Tongue (tissue), 2 donors: Measurements from ENCODE around the gene OR2T27. TPM values are rescaled to one million over a fixed set of nuclear protein-coding genes. Genes with fewer than 3 reads are reported as not detected.
"Not testable (repeated sequence)": the region's sequence is repeated elsewhere in the genome, so short reads cannot be mapped to it uniquely, and the experiment has no call there.

Experiments
- DNase-seq: peaks from one replicate; pipeline ENCODE4 v3.0.0-alpha.2; 2015
- total RNA-seq: library from RNA; depleted of rRNA; stranded (reverse); fragments of >200 nt; gene quantifications from one replicate; pipeline ENCODE4 v1.2.3, GENCODE V29; 2014

The OR2T27 gene, protein sequence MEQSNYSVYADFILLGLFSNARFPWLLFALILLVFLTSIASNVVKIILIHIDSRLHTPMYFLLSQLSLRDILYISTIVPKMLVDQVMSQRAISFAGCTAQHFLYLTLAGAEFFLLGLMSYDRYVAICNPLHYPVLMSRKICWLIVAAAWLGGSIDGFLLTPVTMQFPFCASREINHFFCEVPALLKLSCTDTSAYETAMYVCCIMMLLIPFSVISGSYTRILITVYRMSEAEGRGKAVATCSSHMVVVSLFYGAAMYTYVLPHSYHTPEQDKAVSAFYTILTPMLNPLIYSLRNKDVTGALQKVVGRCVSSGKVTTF
- not detected for total RNA-seq

DNA sequence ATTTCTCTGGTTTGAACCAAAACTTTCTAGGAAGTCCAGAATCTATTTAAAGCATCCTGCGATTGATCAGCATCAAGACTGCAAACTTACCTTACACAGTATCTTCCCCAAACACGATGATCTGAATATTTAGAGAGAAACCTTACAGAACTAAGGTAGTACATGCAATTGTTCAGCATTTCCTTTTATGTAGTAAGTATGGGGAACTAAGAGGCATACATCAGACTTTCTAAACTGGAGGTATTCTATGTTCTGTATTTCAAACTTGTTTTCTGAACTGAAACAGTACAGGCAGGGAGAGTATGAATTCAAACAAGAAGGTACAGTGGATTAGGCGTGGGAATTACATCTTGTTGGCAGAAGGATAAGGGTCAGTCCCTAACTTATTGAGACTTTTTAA is at the start of gene OR2T27:
Gene OR2T27, minus strand, starts transcription at position 175 of the 400 bp plus-strand sequence. CDS start 4,644 bp downstream, outside the sequence.
- DNase-seq, result not testable (repeated sequence)

GRCh38 chr1:248704606-248705005 is 49.3 kb upstream of the OR2T27 start:
- no peak for DNase-seq

- no peak for DNase-seq
Measured at GRCh38 chr1:248703674-248704073, 48.3 kb upstream of the OR2T27 start.

- no peak for DNase-seq
Measured at GRCh38 chr1:248702714-248703113, 47.4 kb upstream of the OR2T27 start, which contains the start of gene OR14I1. OR14I1 (minus strand) TSS chr1:248702766.

- no peak for DNase-seq
Measured at GRCh38 chr1:248699099-248699498, 43.8 kb upstream of the OR2T27 start.

GRCh38 chr1:248697907-248698306 is 42.6 kb upstream of the OR2T27 start:
- no peak for DNase-seq

GRCh38 chr1:248696774-248697173 is 41.4 kb upstream of the OR2T27 start:
- DNase-seq, result no peak

DNA sequence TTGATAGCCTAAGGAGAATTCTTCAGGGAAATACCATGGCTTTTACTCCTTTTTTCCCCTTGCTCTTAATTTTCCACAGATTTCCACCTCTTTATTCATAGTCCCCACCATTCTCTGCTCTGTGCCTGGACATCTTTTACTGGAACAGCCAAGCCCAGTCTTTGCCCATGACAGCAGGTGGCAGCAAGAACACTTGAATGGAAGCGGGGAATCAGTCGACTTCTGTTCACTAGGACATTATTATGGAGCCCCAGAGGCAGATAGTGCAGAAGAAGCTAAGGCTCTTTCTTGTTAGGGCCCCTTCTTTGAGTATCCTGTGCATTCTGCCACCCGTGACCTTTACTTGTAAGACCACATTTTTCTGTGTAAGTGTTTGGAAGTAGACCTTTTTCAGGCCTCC is 40.9 kb upstream of the OR2T27 start:
- DNase-seq, result no peak

DNA sequence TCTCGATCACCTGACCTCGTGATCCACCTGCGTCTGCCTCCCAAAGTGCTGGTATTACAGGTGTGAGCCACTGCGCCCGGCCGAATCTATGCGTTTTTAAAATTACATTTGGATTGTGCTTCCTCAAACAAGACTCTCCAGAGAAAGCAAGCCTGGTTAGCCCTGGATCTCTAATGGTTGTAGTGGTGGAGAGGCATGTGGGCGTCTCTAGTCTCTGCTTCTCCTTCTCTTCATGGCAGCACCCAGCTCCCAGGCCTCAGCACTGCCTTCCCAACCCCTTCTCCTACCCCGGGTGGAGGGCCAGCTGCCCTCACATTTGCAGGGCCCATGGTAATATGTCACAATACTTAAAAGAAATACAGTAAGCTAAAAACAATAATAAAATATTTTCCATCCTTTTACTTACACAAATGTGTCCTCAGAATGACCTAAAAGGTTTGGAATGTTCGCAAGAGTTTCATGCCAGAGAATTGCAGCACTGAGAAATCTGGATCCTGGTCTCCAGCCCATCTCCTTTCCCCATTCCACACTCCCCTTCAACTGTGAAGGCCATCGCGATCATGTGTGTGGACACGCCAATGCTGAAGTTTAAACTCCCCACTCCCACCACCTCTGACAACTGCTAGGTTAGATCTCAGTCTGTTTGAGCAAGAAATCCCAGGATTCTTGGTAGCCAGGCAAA is 40.3 kb upstream of the OR2T27 start:
- no peak for DNase-seq

- no peak for DNase-seq
Measured at GRCh38 chr1:248691567-248692155, 36.3 kb upstream of the OR2T27 start.

- DNase-seq, result no peak
Measured at GRCh38 chr1:248688527-248689298, 33.4 kb upstream of the OR2T27 start.

DNA sequence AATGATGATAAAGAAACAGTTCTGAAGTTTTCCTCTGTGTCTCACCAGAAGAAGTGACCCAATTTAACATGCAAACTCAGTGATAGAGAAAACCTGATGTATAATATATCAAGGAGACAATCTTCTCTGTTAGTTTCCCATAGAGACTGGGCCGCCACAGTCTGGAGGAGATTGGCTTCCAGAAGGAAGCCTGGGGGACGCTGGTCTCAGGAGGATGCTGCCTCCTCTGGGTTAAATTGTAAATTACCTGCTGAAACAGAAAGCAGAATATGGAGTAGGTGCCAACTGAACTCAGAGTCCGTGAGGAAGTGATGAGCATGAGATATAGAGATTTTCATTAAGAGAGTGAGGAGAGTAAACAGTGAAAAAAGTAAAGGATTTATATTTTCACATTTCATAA is 31.5 kb upstream of the OR2T27 start:
- no peak for DNase-seq

DNA sequence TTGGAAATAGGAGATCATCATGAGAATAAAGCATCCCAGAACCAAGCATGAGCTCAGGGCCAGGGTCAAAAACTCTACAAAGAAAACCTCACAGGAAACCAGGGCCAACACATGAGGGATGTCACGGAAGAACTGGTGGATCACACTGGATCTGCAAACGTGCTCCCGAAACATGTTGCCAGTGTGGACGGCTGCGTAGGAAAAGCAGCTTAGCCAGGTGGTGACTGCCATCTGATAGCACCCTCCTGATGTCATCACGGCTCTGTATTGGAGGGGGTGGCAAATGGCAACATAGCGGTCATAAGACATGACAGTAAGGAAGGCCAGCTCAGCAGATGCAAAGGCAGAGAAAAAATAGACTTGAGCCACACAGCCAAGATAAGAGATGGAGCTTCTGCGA is 26.3 kb upstream of the OR2T27 start:
- no peak for DNase-seq

- DNase-seq, result no peak
Measured at GRCh38 chr1:248670003-248670402, 14.7 kb upstream of the OR2T27 start.

DNA sequence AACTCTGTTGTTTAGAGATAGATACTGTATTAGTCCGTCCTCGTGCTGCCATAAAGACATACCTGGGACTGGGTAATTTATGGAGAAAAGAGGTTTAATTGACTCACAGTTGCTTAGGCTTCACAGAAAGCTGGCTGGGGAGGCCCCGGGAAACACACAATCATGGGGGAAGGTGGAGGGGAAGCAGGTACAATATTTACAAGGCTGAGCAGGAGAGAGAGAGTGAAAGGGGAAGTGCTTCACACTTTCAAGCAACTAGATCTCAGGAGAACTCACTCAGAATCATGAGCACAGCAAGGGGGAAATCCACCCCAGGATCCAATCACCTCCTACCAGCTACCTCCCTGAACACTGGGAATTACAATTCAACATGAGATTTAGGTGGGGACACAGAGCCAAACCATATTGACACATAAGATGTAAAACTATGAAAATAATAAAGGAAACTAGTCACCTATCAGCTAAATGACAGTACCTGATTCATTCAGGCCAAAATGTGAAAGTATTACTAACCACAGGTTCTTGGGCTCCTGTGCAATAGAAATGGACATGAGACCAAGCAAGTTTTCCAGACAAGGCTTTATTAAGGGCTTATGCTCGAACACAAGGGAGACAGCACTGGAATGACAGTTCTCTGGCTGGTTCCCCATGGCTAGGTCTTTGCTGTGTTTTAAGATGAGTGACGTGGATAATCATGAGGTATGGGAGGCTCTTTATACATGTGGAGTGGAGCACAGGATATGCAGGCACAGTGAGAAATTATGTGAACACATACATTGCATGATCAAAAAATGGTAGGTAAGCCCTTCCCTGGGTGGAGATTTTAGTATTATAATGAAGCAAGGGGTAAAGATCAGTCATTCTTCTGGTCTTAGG is 8.4 kb upstream of the OR2T27 start:
- not testable (repeated sequence) for DNase-seq

DNA sequence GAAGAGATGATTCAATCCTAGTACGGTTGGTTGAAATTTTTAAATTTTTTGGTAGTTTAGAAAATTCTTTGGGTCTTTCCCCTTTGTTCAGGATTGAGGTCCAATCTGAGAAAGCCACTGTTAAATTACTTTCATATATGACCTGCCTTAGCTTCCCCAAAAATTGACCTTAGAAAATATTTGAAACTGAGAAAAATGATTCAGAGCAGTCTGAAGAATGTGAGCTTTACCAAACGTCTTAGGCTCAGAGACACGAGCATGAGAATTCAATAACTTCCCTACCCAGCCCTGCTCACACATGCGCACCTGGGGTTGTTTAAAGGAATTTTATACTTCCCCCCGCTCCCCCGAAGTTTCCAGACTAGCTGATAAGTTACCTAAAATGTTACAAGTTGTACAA is 1.5 kb upstream of the OR2T27 start:
- not testable (repeated sequence) for DNase-seq

- not testable (repeated sequence) for DNase-seq
Measured at GRCh38 chr1:248648770-248649536, 6.4 kb downstream of the OR2T27 start.

DNA sequence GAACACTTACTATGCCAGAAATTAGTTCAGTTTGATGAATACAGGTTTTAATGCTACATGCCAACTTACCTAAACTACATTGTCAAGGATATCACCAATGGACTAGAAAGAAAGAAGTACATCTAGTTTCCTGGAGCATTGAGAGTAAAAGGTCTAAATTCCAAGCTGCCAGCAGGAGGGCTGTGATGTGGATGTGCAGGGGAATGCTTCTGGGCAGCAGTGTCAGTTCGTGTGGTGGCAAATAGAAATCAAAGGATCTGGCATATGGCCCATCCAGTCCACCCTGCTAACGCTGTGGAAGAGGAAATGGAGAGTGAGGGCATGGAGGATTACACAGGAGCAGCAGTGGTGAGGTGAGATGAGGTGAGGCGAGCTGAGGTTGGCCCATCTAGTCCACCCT is 10.2 kb downstream of the OR2T27 start, which contains the start of gene OR2T35:
Gene OR2T35, minus strand, starts transcription at position 101 of the 400 bp plus-strand sequence. CDS start 6,020 bp downstream, outside the sequence.
- DNase-seq, result not testable (repeated sequence)

DNA sequence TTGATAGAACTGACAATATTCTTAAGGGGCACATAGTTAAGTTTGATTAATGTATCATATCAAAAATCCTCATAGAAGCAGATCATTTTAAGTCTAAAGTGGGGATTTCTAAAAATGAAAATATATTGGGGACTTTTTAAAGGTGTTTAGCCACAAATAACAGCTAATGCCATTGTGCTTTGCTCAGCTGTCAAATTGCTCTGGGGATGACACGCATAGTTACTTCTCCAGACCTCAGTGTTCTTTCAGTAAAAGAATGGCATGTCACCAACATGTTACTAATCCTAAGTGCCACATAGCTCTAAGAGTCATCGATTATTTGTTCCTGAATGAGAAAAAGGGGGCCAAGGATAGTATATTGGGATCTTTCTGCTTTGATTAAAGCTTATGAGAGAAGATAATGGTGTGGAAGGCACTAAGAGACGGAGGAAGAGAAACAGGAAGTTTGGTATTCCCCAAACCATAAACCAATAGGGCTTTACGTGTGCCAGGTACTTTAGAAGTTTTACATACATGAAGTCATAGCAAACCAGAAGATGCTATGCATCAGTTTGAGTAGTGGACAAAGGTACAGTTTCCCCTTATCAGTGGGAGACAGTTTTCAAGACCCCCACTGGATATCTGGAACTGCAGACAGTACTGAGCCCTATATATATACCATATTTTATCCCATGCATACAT is 12.2 kb downstream of the OR2T27 start:
- not testable (repeated sequence) for DNase-seq

DNA sequence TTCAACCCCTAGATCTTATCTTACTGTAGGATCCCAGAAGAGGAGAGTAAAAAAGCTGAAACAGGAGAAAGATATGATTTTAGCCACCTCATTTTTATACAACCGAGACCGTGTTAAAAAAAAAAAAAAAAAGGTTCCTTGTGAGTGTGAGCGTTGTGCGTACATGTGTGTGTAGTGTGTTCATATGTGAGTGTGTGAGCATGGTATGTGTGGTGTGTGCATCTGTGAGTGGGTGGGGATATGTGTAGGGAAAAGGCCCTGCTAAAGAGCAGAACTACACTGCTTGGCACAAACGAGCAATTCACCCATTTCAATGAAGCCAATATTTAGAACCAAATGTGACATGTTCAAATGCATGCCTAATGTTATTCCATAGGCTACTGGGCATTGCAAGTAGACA is 13.7 kb downstream of the OR2T27 start:
- not testable (repeated sequence) for DNase-seq
